GM19324 (cell line): ENCODE data around the gene ABLIM1.

Experiments used
- ATAC-seq: cut with Tn5 transposase; IDR thresholded peaks from one replicate; pipeline ENCODE4 v1.9.1; 2021; ENCODE audit warnings: mild to moderate bottlenecking, moderate library complexity; ENCODE audit not compliant: unreplicated experiment, low FRiP score

Gene ABLIM1

GRCh38 chr10:114551636-114551972 is 106.5 kb downstream of the ABLIM1 start:
- no peak for ATAC-seq

- no peak for ATAC-seq
Measured at GRCh38 chr10:114550756-114551635, 107.1 kb downstream of the ABLIM1 start.

- no peak for ATAC-seq
Measured at GRCh38 chr10:114548662-114549061, 109.4 kb downstream of the ABLIM1 start.

GRCh38 chr10:114547514-114547913 is 110.6 kb downstream of the ABLIM1 start:
- no peak for ATAC-seq

- no peak for ATAC-seq
Measured at GRCh38 chr10:114547056-114547455, 111.0 kb downstream of the ABLIM1 start.

GRCh38 chr10:114545819-114546218 is 112.3 kb downstream of the ABLIM1 start:
- no peak for ATAC-seq

- ATAC-seq = no peak
Measured at GRCh38 chr10:114545071-114545470, 113.0 kb downstream of the ABLIM1 start.

- peak; percentile 96 for ATAC-seq
Measured at GRCh38 chr10:114544045-114544659, 113.9 kb downstream of the ABLIM1 start.

GRCh38 chr10:114543456-114543855 is 114.6 kb downstream of the ABLIM1 start:
- no peak for ATAC-seq

GRCh38 chr10:114542373-114542772 is 115.7 kb downstream of the ABLIM1 start:
- no peak for ATAC-seq

GRCh38 chr10:114541797-114542160 is 116.3 kb downstream of the ABLIM1 start:
- ATAC-seq = no peak

GRCh38 chr10:114541081-114541796 is 116.8 kb downstream of the ABLIM1 start:
- no peak for ATAC-seq

- no peak for ATAC-seq
Measured at GRCh38 chr10:114540236-114540635, 117.8 kb downstream of the ABLIM1 start.

GRCh38 chr10:114539623-114540022 is 118.5 kb downstream of the ABLIM1 start:
- ATAC-seq = no peak

GRCh38 chr10:114538181-114538906 is 119.7 kb downstream of the ABLIM1 start:
- no peak for ATAC-seq

GRCh38 chr10:114537736-114538135 is 120.3 kb downstream of the ABLIM1 start:
- no peak for ATAC-seq

- no peak for ATAC-seq
Measured at GRCh38 chr10:114534571-114534981, 123.5 kb downstream of the ABLIM1 start.

- no peak for ATAC-seq
Measured at GRCh38 chr10:114532226-114532625, 125.8 kb downstream of the ABLIM1 start.

GRCh38 chr10:114526504-114527238 is 131.4 kb downstream of the ABLIM1 start:
- ATAC-seq = peak; percentile 95

- peak; percentile 57 for ATAC-seq
Measured at GRCh38 chr10:114526126-114526503, 132.0 kb downstream of the ABLIM1 start.
